Neural progenitor cell (in vitro differentiated cells): ENCODE results near the gene GPATCH4.

Experiments used
- EZH2 ChIP-seq: fragments of 200-600 bp; sonication (generic); IDR thresholded peaks from 2 replicates; pipeline ENCODE4 v1.6.1; 2017; ENCODE audit warnings: antibody characterized with exemption, mild to moderate bottlenecking, moderate library complexity
- TF ChIP-seq, protein P1 (sequence below): fragments of 200-600 bp; sonication (generic); IDR thresholded peaks from 2 replicates; pipeline ENCODE4 v1.5.1; 2017; ENCODE audit warnings: antibody characterized with exemption, mild to moderate bottlenecking

DNA sequence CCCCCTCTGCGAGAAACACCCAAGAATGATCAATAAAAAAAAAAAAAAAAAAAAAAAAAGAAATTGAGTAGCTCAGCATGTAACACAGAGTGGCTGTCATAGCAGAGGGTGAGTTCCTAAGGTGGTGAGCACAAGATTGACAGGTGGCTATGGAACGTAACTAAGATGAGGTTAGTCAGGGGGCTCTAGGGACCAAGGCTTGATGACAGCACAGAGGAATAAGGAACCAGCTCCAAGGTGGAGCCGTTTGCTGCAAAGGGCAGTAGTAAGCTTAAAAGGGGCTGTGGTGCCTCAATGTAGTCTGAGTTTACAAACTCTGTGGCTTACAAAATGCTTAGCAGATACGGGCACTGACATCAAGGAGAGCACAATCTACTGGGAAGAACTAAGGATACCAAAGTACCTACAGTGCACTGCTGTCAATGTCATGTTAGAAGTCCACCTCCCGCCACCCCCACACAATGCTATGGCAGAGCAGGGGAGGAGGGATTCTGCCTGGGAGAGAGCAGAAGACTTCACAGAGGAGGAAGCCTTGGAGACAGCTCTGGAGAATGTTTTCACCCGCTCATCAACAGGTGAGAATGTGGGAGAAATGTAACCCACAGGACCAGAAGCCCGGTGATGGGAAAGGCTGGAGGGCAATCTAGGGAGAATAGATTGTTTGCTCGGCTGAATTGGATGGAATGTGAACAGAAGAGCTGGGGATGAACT is 42.0 kb downstream of the GPATCH4 start:
- TF ChIP-seq, protein P1, sequence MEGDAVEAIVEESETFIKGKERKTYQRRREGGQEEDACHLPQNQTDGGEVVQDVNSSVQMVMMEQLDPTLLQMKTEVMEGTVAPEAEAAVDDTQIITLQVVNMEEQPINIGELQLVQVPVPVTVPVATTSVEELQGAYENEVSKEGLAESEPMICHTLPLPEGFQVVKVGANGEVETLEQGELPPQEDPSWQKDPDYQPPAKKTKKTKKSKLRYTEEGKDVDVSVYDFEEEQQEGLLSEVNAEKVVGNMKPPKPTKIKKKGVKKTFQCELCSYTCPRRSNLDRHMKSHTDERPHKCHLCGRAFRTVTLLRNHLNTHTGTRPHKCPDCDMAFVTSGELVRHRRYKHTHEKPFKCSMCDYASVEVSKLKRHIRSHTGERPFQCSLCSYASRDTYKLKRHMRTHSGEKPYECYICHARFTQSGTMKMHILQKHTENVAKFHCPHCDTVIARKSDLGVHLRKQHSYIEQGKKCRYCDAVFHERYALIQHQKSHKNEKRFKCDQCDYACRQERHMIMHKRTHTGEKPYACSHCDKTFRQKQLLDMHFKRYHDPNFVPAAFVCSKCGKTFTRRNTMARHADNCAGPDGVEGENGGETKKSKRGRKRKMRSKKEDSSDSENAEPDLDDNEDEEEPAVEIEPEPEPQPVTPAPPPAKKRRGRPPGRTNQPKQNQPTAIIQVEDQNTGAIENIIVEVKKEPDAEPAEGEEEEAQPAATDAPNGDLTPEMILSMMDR, result no peak
- no peak for TF ChIP-seq EZH2
